Peyer's patch (tissue), 4 donors: ENCODE results near the gene MESP2.
A peak's percentile ranks its signal among the peaks of the same experiment; 100 is the strongest.

ENCODE experiments used
- POLR2A ChIP-seq, 2 donors: fragments of 450-650 bp; IDR thresholded peaks; one replicate each; pipeline ENCODE4 v1.5.1; 2017; ENCODE audit warnings: antibody characterized with exemption in 2 of 2, mild to moderate bottlenecking in 2 of 2, moderate library complexity in 2 of 2
- TF ChIP-seq, protein P1 (sequence below), 6 experiments: fragments of 450-650 bp in 4 of 6; fragments of 200-600 bp in 2 of 6; sonication (generic) in 1 of 6; IDR thresholded peaks; one replicate each; pipeline ENCODE4 v1.5.1; 2017 to 2019; ENCODE audit warnings: antibody characterized with exemption in 6 of 6, mild to moderate bottlenecking in 3 of 6, moderate library complexity in 1 of 6

- TF ChIP-seq, protein P1, sequence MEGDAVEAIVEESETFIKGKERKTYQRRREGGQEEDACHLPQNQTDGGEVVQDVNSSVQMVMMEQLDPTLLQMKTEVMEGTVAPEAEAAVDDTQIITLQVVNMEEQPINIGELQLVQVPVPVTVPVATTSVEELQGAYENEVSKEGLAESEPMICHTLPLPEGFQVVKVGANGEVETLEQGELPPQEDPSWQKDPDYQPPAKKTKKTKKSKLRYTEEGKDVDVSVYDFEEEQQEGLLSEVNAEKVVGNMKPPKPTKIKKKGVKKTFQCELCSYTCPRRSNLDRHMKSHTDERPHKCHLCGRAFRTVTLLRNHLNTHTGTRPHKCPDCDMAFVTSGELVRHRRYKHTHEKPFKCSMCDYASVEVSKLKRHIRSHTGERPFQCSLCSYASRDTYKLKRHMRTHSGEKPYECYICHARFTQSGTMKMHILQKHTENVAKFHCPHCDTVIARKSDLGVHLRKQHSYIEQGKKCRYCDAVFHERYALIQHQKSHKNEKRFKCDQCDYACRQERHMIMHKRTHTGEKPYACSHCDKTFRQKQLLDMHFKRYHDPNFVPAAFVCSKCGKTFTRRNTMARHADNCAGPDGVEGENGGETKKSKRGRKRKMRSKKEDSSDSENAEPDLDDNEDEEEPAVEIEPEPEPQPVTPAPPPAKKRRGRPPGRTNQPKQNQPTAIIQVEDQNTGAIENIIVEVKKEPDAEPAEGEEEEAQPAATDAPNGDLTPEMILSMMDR (IDR thresholded peaks at IDR 0.05) = peak in 4 of 6 experiments; percentile 22 to 56 (median 52)
- TF ChIP-seq POLR2A (IDR thresholded peaks at IDR 0.05) = peak in 1 of 2 donors; percentile 17
Measured at GRCh38 chr15:89776274-89777072, at the start of gene MESP2.
